Testis (tissue), 2 donors: ENCODE data around the gene PAQR7.

Experiments
- POLR2A ChIP-seq: fragments of 450-650 bp; IDR thresholded peaks from one replicate; pipeline ENCODE4 v1.6.1; 2017; ENCODE audit warnings: antibody characterized with exemption, mild to moderate bottlenecking, moderate library complexity
- TF ChIP-seq, protein P1 (sequence below), 3 experiments: fragments of 450-650 bp in 2 of 3; fragments of 200-600 bp in 1 of 3; sonication (generic) in 1 of 3; IDR thresholded peaks; one replicate each; pipeline ENCODE4 v1.5.1; 2016 to 2019; ENCODE audit warnings: antibody characterized with exemption in 3 of 3, mild to moderate bottlenecking in 2 of 3, moderate library complexity in 1 of 3

DNA sequence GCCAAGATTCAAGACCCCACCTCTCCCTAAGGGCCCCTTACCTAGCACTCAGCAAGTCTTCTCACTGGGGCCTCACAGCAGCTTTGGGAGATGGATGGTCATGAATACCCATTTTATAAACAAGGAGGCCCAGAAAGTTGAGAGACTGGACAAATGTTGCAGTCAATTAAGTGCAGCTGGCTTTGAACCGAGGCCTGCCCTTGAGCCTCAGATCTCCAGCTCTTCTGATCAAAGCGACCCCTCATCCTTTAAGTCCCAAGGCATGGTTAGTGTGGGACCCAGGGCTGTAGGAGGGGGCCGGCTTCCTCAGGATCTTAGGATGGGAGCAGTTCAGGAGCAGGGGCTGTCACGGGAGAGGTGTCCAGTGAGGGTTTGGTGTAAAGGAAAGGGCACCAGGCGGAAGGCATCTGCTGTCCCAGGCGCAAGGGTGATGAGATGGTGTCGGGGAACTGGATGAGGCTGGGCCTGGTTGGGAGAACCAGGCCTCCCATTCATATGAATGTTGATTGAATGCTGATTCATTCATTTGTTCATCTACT is 60.9 kb downstream of the PAQR7 start:
- no peak for TF ChIP-seq POLR2A
- TF ChIP-seq, protein P1, sequence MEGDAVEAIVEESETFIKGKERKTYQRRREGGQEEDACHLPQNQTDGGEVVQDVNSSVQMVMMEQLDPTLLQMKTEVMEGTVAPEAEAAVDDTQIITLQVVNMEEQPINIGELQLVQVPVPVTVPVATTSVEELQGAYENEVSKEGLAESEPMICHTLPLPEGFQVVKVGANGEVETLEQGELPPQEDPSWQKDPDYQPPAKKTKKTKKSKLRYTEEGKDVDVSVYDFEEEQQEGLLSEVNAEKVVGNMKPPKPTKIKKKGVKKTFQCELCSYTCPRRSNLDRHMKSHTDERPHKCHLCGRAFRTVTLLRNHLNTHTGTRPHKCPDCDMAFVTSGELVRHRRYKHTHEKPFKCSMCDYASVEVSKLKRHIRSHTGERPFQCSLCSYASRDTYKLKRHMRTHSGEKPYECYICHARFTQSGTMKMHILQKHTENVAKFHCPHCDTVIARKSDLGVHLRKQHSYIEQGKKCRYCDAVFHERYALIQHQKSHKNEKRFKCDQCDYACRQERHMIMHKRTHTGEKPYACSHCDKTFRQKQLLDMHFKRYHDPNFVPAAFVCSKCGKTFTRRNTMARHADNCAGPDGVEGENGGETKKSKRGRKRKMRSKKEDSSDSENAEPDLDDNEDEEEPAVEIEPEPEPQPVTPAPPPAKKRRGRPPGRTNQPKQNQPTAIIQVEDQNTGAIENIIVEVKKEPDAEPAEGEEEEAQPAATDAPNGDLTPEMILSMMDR (IDR thresholded peaks at IDR 0.05) = no peak
